Ishikawa (cell line): Measurements from ENCODE around the gene ABCD1.

Experiments used
- CEBPB ChIP-seq: IDR thresholded peaks from 2 replicates; pipeline ENCODE4 v1.6.1; 2012
- CREB1 ChIP-seq: IDR thresholded peaks from 2 replicates; pipeline ENCODE4 v1.6.1; 2012; ENCODE audit warnings: low read depth
- EGR1 ChIP-seq: IDR thresholded peaks from 2 replicates; pipeline ENCODE4 v1.6.1; 2012
- EP300 ChIP-seq: IDR thresholded peaks from 2 replicates; pipeline ENCODE4 v1.6.1; 2012; ENCODE audit warnings: borderline replicate concordance
- FOXM1 ChIP-seq: IDR thresholded peaks from 2 replicates; pipeline ENCODE4 v1.6.1; 2012; ENCODE audit warnings: low read depth, borderline replicate concordance
- NFIC ChIP-seq: IDR thresholded peaks from 2 replicates; pipeline ENCODE4 v1.6.1; 2012
- RAD21 ChIP-seq: IDR thresholded peaks from 2 replicates; pipeline ENCODE4 v1.6.1; 2012; ENCODE audit warnings: low read depth
- REST ChIP-seq: IDR thresholded peaks from 2 replicates; pipeline ENCODE4 v1.6.1; 2012; ENCODE audit warnings: low read depth, mild to moderate bottlenecking
- TAF1 ChIP-seq: IDR thresholded peaks from 2 replicates; pipeline ENCODE4 v1.6.1; 2012; ENCODE audit warnings: low read depth, mild to moderate bottlenecking
- TCF12 ChIP-seq: IDR thresholded peaks from 2 replicates; pipeline ENCODE4 v1.6.1; 2012; ENCODE audit warnings: low read depth
- TEAD4 ChIP-seq: IDR thresholded peaks from 2 replicates; pipeline ENCODE4 v1.6.1; 2012
- USF1 ChIP-seq: IDR thresholded peaks from 2 replicates; pipeline ENCODE4 v1.6.1; 2012
- YY1 ChIP-seq: IDR thresholded peaks from 2 replicates; pipeline ENCODE4 v1.6.1; 2012; ENCODE audit warnings: low read depth
- ZBTB7A ChIP-seq: IDR thresholded peaks from 2 replicates; pipeline ENCODE4 v1.6.1; 2012; ENCODE audit warnings: low read depth
- TF ChIP-seq, protein P1 (sequence below): IDR thresholded peaks from 2 replicates; pipeline ENCODE4 v1.6.1; 2012

The ABCD1 gene

DNA sequence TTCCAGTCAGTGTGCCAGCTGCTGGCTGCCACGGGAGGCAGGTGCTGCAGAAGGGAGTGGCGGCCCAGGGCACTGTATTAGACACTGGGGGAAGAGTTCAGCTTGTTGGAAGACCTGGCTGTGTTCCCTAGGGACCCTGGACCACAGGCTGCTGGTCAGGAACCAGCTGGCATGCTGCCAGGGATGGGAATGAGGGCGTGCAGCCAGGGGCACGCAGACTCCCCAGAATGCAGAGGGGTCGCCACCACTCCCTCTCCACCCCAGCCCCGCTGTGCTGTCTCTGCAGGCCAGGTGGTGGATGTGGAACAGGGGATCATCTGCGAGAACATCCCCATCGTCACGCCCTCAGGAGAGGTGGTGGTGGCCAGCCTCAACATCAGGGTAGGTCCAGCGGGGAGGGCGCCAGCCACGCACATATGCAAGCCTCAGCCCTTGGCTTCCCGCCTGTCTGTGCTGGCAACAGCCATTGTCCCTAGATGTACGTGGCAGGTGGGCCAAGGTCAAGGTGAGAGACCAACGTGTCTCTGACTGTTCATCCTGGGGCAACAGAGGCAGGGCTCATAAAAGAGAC, 12.3 kb downstream of the ABCD1 start:
- no peak for TF ChIP-seq RAD21
- no peak for TF ChIP-seq FOXM1
- TF ChIP-seq REST = no peak
- no peak for TF ChIP-seq USF1

GRCh38 chrX:153738056-153738605, 13.5 kb downstream of the ABCD1 start:
- TF ChIP-seq TCF12 (no peak), REST (no peak), USF1 (no peak), EP300 (no peak), TEAD4 (no peak), FOXM1 (no peak), NFIC (no peak)

DNA sequence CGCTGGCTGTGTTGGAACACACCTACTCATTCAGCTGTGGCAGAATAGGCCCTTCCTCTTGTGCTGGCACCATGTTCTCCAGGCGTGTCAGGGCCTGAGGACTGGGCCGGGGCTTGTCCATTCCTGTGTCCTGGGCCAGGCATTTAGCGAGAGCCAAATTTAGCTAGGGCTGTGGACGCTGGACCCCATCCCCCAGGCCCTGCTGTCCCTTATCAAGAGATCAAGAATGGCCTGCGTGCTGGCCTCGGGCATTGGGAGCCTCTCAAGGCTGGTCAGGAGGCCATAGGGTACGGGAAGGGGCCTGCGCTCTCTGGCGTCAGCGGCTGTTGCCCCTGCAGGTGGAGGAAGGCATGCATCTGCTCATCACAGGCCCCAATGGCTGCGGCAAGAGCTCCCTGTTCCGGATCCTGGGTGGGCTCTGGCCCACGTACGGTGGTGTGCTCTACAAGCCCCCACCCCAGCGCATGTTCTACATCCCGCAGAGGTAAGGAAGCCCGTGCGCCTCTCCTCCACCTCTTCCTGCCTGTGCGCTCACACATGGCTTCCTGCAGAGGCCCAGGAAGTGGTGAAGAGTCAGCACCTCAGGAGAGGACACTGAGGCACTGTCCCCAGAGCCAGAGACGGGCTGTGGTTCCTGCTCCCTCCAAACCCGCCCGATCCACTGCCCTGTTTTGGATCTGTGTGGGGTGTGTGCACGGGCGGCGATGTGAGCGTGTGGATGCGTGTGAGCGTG, 15.3 kb downstream of the ABCD1 start:
- TF ChIP-seq TAF1 (no peak), REST (no peak), CEBPB (no peak), TEAD4 (no peak), NFIC (no peak), TCF12 (no peak), CREB1 (no peak), RAD21 (no peak), USF1 (no peak), EGR1 (no peak), ZBTB7A (no peak), FOXM1 (no peak), EP300 (no peak), YY1 (no peak)
- TF ChIP-seq, protein P1, sequence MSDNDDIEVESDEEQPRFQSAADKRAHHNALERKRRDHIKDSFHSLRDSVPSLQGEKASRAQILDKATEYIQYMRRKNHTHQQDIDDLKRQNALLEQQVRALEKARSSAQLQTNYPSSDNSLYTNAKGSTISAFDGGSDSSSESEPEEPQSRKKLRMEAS = no peak

DNA sequence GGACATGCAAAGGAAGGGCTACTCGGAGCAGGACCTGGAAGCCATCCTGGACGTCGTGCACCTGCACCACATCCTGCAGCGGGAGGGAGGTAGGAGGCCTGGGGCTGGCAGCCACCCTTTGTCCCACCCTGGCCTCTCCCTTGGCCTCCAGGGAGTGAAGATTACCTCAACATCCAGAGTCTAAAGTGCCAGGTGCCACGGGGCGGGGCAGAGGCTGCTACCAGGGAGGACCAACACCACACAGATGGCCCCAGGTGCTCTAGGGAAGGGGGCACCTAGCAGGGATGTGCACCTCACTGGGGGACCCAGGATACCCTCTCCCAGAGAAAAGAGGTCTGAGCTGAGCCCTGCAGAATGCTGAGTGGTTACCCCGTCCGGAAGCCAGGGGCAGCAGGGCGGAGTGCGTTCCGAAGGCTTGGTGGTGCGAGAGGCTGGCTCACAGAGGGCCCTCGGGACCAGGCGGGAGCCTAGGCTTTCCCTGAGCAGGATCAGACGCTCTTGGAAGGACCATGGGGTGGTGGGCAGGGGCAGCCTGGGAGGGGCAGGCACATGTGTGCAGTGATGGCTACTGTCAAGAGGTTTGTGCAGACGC, 16.1 kb downstream of the ABCD1 start:
- TF ChIP-seq FOXM1 = no peak
